ENCODE results near the gene CDC42BPG. TPM values are rescaled to one million over a fixed set of nuclear protein-coding genes. Genes with fewer than 3 reads are reported as not detected.
"Not testable (repeated sequence)": the region's sequence is repeated elsewhere in the genome, so short reads cannot be mapped to it uniquely, and the experiment has no call there.

The CDC42BPG gene
- total RNA-seq, 4 donors from 2014 or later: 0.33 to 0.46 (median 0.39) TPM; not detected in 1

DNA sequence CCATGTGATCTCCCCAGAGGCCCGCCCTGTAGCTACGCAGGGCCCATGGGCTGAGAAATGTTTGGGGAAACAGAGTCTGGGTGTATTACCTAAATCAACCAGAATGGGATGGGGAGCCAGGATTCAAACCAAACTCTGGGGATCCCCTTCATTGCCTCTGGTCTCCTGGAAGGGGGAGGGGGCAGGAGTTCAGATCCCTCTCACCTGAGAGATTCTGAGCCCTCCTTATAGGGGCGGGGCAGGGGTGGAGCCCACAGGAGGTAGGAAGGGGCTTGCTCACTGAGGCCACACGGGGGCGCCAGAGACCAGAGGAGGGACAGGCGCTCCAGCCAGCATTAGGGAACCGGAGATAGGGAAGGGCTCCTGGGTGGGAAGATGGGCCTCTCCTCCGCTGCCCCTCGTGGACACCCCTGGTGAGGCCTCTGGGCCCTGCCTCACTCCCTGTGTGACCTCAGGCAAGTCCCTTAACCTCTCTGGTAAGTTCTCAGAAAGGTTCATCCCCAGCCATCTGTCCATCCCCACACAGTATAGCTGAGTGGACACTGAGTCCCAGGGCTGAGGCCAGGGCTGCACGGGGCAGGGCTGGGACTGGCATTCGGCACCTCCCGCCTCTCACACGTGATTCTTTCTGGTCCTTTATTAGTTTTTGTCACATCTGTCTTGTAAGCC is 2.7 kb upstream of the CDC42BPG start:
- Histone ChIP-seq H3K27ac (replicated peaks in 1 of 4) (no peak overlapping the region), H3K36me3 (peaks cover 0 to 1% (median 0%) of the 10 kb centered on the region in 4 donors), H3K4me1 (peaks cover 45 to 67% (median 58%) of the 10 kb centered on the region in 4 donors), H3K4me3 (no peak overlapping the region), H3K27me3 (peaks cover 0 to 8% (median 3%) of the 10 kb centered on the region in 4 donors), H3K9me3 (no peaks in the 10 kb centered on the region)
- peak; percentile 96 for DNase-seq (ENCODE audit: extremely low spot score)
- TF ChIP-seq, protein P1, sequence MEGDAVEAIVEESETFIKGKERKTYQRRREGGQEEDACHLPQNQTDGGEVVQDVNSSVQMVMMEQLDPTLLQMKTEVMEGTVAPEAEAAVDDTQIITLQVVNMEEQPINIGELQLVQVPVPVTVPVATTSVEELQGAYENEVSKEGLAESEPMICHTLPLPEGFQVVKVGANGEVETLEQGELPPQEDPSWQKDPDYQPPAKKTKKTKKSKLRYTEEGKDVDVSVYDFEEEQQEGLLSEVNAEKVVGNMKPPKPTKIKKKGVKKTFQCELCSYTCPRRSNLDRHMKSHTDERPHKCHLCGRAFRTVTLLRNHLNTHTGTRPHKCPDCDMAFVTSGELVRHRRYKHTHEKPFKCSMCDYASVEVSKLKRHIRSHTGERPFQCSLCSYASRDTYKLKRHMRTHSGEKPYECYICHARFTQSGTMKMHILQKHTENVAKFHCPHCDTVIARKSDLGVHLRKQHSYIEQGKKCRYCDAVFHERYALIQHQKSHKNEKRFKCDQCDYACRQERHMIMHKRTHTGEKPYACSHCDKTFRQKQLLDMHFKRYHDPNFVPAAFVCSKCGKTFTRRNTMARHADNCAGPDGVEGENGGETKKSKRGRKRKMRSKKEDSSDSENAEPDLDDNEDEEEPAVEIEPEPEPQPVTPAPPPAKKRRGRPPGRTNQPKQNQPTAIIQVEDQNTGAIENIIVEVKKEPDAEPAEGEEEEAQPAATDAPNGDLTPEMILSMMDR (IDR thresholded peaks at IDR 0.05): peak in 2 of 3 experiments; percentile 94 to 99
- TF ChIP-seq POLR2AphosphoS5 (IDR thresholded peaks at IDR 0.05): peak; percentile 59 to 67
- no peak for TF ChIP-seq EP300 (IDR thresholded peaks at IDR 0.05)
- no peak for TF ChIP-seq POLR2A (IDR thresholded peaks at IDR 0.05; ENCODE audit: low read depth)
- 23% methylated on average over 10 of the region's 13 CpGs for WGBS
- intact Hi-C loops (cut with DNase I): loop anchor here (1.0 to 10.0 kb wide), 2 partner anchors 47 to 168 kb away; partner anchors contain the start of gene ARL2

DNA sequence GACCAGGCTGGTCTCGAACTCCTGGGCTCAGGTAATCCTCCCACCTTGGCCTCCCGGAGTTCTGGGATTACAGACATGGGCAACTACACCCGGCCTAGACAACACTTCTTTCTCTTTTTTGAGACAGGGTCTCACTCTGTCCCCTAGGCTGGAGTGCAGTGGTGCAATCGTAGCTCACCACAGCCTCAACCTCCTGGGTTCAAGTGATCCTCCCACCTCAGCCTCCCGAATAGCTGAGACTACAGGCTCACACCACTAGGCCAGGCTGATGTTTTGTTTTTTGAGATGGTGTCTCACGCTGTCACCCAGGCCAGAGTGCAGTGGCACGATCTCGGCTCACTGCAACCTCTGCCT is 1.3 kb upstream of the CDC42BPG start:
- not testable (repeated sequence) for DNase-seq (ENCODE audit: extremely low spot score); H3K36me3 ChIP-seq; H3K4me3 ChIP-seq; H3K9me3 ChIP-seq; H3K27ac ChIP-seq (replicated peaks in 1 of 4); H3K27me3 ChIP-seq
- peaks cover 40 to 53% (median 44%) of the 10 kb centered on the region in 4 donors for H3K4me1 ChIP-seq
- intact Hi-C loops (cut with DNase I): loop anchor here (10.0 kb wide), 1 partner anchor 169 kb away; the partner anchor contains the start of gene ARL2
- 98% methylated on average over 8 of the region's 8 CpGs for WGBS

GRCh38 chr11:64845129-64845775 is 799 bp upstream of the CDC42BPG start:
- 20% methylated on average over 9 of the region's 9 CpGs for WGBS
- H3K27ac ChIP-seq (replicated peaks in 1 of 4): peak overlapping the region in 1 of 4 donors; percentile 35
- intact Hi-C loops (cut with DNase I): loop anchor here (10.0 kb wide), 1 partner anchor 170 kb away; the partner anchor contains the start of gene ARL2
- no peaks in the 10 kb centered on the region for H3K9me3 ChIP-seq
- H3K36me3 ChIP-seq: no peaks in the 10 kb centered on the region
- peaks cover 35 to 48% (median 39%) of the 10 kb centered on the region in 4 donors for H3K4me1 ChIP-seq
- H3K27me3 ChIP-seq: peaks cover 0 to 8% (median 3%) of the 10 kb centered on the region in 4 donors
- DNase-seq (ENCODE audit: extremely low spot score): no peak
- H3K4me3 ChIP-seq: peak overlapping the region; percentile 50 to 62 (median 54)
- TF ChIP-seq POLR2AphosphoS5 (IDR thresholded peaks at IDR 0.05): no peak
- TF ChIP-seq, protein P1 (IDR thresholded peaks at IDR 0.05): no peak
- TF ChIP-seq POLR2A (IDR thresholded peaks at IDR 0.05; ENCODE audit: low read depth): no peak
- no peak for TF ChIP-seq EP300 (IDR thresholded peaks at IDR 0.05)

- WGBS: 61% methylated on average over 27 of the region's 27 CpGs
- Histone ChIP-seq H3K36me3 (no peaks in the 10 kb centered on the region), H3K4me1 (peaks cover 20 to 33% (median 25%) of the 10 kb centered on the region in 4 donors), H3K27ac (replicated peaks in 1 of 4) (no peak overlapping the region), H3K4me3 (peak overlapping the region; percentile 50 to 62 (median 54)), H3K9me3 (no peaks in the 10 kb centered on the region), H3K27me3 (peaks cover 0 to 8% (median 3%) of the 10 kb centered on the region in 4 donors)
- DNase-seq (ENCODE audit: extremely low spot score): no peak
- intact Hi-C loops (cut with DNase I): loop anchor here (10.0 kb wide), 1 partner anchor 171 kb away; the partner anchor contains the start of gene ARL2
- TF ChIP-seq, protein P1 (IDR thresholded peaks at IDR 0.05): no peak
- TF ChIP-seq POLR2A (IDR thresholded peaks at IDR 0.05; ENCODE audit: low read depth) (no peak), POLR2AphosphoS5 (IDR thresholded peaks at IDR 0.05) (no peak), EP300 (IDR thresholded peaks at IDR 0.05) (no peak)
Observed at GRCh38 chr11:64843686-64844329, 645 bp downstream of the CDC42BPG start.

All from esophagus muscularis mucosa (tissue), 4 donors.